Activated CD4-positive, alpha-beta T cell treated with anti-CD3 and anti-CD28 coated beads, Interleukin-2, amount 50 U/mL, for 4 hours (primary cell): ENCODE measurements around the gene HSD17B14.
"Not testable (repeated sequence)": the region's sequence is repeated elsewhere in the genome, so short reads cannot be mapped to it uniquely, and the experiment has no call there.

Source experiments
- DNase-seq, 2 experiments: peaks; one replicate each; pipeline ENCODE4 v3.0.0-alpha.2; 2020

The HSD17B14 gene

DNA sequence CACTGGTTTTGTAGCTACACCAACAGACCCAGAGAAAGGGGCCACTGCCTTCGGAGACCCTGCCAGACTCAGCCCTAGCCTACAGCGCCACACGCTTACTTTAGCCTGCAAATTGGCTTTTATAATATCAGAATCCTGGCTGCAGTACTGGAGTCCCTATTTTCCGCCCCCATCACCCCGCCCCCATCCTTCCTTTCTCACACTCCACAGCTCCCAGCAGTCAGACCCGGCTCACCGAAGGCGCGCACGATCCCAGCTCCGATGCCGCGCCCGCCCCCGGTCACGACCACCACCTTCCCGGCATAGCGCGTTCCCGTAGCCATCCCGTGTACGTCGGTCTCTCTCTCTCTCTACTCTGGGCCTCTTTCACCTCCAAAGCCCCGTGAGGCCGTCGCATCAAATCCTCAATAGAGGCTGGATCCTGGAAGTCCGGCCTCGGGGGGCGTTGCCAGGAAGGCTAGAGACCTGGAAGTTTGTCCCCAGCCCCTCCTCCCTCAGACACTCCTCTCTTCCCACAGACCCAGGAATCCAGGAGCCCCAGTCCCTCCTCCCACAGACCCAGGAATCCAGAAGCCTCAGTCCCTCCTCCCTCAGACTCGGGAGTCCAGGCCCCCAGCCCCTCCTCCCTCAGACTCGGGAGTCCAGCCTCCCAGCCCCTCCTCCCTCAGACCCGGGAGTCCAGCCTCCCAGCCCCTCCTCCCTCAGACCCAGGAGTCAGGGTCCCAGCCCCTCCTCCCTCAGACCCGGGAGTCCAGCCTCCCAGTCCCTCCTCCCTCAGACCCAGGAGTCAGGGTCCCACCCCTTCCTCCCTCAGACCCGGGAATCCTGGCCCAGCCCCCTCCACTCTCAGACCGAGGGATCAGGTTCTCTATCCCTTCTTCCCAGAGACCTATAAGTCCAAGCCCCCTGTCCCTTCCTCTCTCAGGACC lies at the start of gene HSD17B14:
Gene HSD17B14 (minus strand): TSS at position 403 of the 929 bp plus-strand sequence. CDS start 80 bp downstream, at position 323.
- no peak for DNase-seq

DNA sequence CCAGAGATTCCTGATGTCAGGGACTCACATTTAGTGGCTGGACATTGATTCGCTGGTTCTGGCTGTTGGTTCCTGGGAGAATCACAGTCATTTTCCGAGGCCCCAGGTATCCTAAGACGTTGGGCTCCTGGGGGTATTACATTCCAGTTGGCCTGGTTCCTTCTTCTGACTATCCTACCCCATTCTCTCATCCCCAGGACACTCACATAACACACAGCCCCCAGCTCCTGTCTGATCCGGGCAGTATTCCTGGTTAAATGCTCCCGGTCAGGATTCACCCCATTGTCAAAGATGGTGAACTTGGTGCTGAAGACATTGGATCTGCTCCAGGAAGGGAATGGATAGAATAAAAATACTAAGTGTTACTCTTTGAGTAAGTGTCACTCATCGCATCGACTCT lies 47.4 kb upstream of the HSD17B14 start:
- no peak for DNase-seq

DNA sequence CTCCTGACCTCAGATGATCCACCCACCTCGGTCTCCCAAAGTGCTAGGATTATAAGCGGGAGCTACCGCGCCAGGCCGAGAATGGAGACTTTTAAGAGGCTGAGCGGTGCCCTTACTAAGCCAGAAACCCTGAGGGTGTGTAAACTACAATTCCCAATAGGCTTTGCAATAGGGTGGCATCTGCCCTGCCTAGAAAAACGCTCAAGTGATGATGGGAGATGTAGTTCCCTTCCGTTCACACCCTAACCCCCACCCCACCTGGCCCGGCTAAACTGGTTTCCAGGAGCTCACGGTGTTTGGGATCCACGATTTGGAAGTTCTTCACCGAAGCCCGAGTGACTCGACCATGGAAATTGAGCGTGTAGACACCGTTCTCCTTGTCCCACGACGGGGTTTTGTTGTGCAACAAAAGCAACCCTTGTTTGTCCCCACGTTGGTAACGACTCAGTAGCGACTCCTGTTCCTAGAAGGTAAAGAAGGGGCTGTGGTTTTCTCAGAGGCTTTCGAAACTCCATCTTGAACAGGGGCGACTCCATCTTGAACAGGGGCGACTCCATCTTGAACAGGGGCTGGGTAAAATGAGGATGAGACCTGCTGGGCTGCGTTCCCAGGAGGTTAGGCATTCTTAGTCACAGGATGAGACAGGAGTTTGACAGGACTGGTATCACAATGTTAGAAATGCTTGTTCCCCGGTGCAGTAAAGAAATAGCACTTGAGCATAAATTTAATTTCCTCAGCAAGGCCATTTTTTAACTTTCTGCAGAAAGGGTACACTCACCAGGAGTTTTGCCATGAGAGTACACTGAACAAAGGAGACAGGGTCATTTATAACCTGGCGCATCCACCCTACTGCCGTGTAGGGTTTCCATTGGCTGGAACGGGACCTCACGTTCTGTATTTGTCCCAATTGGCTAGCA lies 45.7 kb upstream of the HSD17B14 start:
- DNase-seq, result no peak

DNA sequence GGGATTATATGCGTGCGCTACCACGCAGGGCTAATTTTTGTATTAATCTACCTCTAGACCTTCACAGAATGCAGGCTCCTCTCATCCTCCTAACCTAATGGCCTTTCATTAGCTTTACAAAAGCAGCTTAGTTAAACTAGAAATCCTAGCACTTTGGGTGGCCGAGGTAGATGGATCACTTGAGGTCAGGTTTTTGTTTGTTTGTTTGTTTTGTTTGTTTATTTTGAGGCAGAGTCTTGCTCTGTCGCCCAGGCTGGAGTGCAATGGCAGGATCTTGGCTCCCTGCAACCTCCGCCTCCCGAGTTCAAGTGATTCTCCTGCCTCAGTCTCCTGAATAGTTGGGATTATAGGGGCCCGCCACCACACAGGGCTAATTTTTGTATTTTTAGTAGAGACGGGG lies 43.4 kb upstream of the HSD17B14 start:
- DNase-seq, result not testable (repeated sequence)

- DNase-seq, result no peak
Observed at GRCh38 chr19:48879025-48879637, 42.8 kb upstream of the HSD17B14 start.

- no peak for DNase-seq
Observed at GRCh38 chr19:48878196-48879024, 42.1 kb upstream of the HSD17B14 start.

DNA sequence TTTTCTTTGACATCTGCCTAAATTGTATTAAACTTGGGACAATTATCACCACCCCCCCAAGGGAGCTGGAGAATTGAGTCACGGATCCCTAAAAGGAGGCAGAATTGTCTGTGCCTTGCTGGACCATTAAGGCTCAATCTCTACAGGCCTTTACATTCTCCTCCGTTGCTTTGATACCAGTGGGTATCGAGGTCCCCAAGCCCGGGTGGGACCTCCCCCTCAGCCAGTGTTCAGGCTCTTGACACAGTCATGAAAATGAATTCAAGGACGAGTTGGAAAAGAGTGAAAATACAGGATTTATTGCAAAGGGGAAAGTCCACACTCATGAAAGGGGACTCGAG lies 41.5 kb upstream of the HSD17B14 start:
- no peak for DNase-seq

- peak; percentile 35 for DNase-seq
Observed at GRCh38 chr19:48876043-48876981, 40.0 kb upstream of the HSD17B14 start.

- DNase-seq, result no peak
Observed at GRCh38 chr19:48874303-48875135, 38.2 kb upstream of the HSD17B14 start.

DNA sequence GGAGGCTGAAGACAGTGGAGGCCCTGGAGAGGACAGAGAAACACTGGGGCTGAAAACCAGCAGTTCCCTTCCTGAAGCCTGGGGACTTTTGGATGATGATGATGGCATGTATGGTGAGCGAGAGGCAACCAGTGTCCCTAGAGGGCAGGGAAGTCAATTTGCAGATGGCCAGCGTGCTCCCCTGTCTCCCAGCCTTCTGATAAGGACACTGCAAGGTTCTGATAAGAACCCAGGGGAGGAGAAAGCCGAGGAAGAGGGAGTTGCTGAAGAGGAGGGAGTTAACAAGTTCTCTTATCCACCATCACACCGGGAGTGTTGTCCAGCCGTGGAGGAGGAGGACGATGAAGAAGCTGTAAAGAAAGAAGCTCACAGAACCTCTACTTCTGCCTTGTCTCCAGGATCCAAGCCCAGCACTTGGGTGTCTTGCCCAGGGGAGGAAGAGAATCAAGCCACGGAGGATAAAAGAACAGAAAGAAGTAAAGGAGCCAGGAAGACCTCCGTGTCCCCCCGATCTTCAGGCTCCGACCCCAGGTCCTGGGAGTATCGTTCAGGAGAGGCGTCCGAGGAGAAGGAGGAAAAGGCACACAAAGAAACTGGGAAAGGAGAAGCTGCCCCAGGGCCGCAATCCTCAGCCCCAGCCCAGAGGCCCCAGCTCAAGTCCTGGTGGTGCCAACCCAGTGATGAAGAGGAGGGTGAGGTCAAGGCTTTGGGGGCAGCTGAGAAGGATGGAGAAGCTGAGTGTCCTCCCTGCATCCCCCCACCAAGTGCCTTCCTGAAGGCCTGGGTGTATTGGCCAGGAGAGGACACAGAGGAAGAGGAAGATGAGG lies 37.4 kb upstream of the HSD17B14 start:
- no peak for DNase-seq

GRCh38 chr19:48872884-48873475 lies 36.7 kb upstream of the HSD17B14 start:
- DNase-seq, result peak; percentile 66 to 72

DNA sequence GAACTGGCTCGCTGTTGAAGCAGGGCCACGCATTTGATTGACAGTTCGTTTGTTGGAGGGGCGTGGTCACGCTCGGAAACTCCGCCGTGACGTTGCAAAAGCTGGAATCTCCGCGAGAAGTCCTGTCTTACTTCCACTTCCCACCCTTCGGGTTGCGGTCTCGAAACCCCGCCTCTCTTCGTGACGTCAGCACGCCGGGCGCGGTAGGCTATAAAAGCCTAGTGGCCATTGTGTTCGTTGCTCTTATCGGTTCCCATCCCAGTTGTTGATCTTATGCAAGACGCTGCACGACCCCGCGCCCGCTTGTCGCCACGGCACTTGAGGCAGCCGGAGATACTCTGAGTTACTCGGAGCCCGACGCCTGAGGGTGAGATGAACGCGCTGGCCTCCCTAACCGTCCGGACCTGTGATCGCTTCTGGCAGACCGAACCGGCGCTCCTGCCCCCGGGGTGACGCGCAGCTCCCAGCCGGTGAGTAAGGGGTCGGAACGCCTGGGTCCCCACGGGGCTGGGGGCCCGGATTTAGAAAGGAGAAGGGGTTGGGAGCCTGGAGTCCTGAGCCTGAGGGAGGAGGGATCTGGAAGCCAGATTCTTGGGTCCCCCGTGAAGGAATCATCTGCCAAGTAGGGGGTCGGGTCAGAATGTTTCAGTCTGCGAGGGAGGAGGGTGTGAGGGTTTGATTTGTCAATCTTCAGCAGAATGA lies 36.0 kb upstream of the HSD17B14 start, which contains the start of gene PPP1R15A:
Gene PPP1R15A (plus strand): TSS at position 240 of the 702 bp plus-strand sequence. CDS start 813 bp downstream, outside the sequence.
- DNase-seq, result peak; percentile 98 to 99

DNA sequence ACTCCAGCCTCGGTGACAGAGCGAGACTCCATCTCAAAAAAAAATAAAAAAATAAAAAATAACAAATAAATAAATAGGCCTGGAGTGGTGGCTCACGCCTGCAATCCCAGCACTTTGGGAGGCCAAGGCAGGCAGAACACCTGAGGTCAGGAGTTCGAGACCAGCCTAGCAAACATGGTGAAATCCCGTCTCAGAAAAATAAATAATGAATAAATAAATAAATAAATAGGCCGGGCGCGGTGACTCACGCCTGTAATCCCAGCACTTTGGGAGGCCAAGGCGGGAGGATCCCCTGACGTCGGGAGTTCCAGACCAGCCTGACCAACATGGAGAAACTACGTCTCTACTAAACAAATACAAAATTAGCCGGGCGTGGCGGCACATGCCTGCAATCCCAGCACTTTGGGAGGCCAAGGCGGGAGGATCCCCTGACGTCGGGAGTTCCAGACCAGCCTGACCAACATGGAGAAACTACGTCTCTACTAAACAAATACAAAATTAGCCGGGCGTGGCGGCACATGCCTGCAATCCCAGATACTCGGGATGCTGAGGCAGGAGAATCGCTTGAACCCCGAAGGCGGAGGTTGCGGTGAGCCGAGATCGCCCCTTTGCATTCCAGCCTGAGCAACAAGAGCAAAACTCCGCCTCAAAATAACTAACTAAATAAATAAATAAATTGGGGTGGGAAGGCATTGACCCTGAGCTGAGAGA lies 35.3 kb upstream of the HSD17B14 start:
- DNase-seq, result not testable (repeated sequence)

DNA sequence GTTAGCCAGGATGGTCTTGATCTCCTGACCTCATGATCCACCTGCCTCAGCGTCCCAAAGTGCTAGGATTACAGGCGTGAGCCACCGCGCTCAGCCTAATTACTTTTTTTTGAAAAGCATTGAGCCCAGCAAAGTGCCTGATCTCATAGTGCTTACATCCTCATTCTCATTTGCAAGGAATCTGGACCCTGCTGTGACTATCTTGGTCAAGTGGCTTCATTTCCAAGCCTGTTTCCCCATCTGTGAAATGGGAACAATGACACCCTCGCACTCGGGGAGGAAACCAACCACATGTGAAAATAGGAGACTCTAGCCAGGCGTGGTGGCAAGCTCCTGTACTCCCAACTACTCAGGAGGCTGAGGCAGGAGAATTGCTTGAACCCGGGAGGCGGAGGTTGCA lies 33.8 kb upstream of the HSD17B14 start:
- DNase-seq, result no peak

GRCh38 chr19:48868114-48868886 lies 32.0 kb upstream of the HSD17B14 start, which contains the start of gene PLEKHA4:
TSS of gene PLEKHA4 (minus strand) at chr19:48868617. CDS start at chr19:48867620, 997 bp downstream.
- no peak for DNase-seq

- DNase-seq, result no peak
Observed at GRCh38 chr19:48867746-48868113, 31.4 kb upstream of the HSD17B14 start.
